Activated T-cell treated with anti-CD3 and anti-CD28 coated beads, Interleukin-2, amount 50 U/mL, for 72 hours (primary cell): ENCODE results near the gene EPHB1. TPM values are rescaled to one million over a fixed set of nuclear protein-coding genes. Genes with fewer than 3 reads are reported as not detected.

Experiments used
- ATAC-seq, 2 donors: fragments of 150-1000 bp; cut with Tn5 transposase; replicated peaks in 1 of 2; 2 replicates each; pipeline ENCODE4 v1.10.0; 2021; ENCODE audit warnings: moderate library complexity in 2 of 2, mild to moderate bottlenecking in 1 of 2
- DNase-seq, 2 donors: peaks; one replicate each; pipeline ENCODE4 v3.0.0; 2021 to 2022; ENCODE audit warnings: mixed read lengths in 1 of 2
- H3K27ac Mint-ChIP-seq: one replicate; pipeline ENCODE4 v1.8.0; 2022; ENCODE audit warnings: mild to moderate bottlenecking, moderate library complexity, mixed read lengths
- H3K27me3 Mint-ChIP-seq: one replicate; pipeline ENCODE4 v1.8.0; 2022; ENCODE audit warnings: low read depth, mixed read lengths
- H3K36me3 Mint-ChIP-seq, 2 donors: one replicate each; pipeline ENCODE4 v1.8.0; 2022; ENCODE audit warnings: mixed read lengths in 2 of 2, mild to moderate bottlenecking in 1 of 2; ENCODE audit not compliant: insufficient read depth in 2 of 2
- H3K4me1 Mint-ChIP-seq: one replicate; pipeline ENCODE4 v1.8.0; 2022; ENCODE audit warnings: low read depth, mixed read lengths
- H3K4me3 Mint-ChIP-seq, 2 donors: one replicate each; pipeline ENCODE4 v1.8.0; 2022; ENCODE audit warnings: mild to moderate bottlenecking in 2 of 2, mixed read lengths in 2 of 2, moderate library complexity in 2 of 2
- H3K9me3 Mint-ChIP-seq, 2 donors: one replicate each; pipeline ENCODE4 v1.8.0; 2022; ENCODE audit warnings: mixed read lengths in 2 of 2
- total RNA-seq, 2 donors: library from RNA; stranded (reverse); gene quantifications; one replicate each; pipeline ENCODE4 v1.2.3, GENCODE V29; 2022

EPHB1 gene
- total RNA-seq, 2 donors from 2014 or later, result 0.43 to 1.3 TPM

DNA sequence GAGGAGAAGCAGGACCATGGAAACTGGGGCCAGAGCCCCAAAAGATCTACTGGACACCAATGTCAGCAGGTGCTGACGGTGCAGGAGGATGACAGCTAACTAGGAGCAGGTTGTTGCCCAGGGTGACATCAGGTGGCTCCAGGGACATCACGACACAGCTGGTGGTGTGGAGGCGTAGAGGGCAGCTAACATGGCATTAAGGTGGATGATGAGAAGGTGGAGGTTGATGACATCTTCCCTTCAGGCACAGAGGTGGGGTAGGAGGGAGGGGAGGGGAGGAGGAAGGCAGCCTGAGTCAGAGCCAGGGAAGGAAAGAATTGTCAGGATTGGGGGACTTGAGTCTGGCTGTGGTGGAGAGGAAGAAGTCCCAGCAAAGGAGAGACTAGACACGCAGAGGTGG is 1.5 kb upstream of the EPHB1 start:
- no peaks in the 10 kb centered on the region for H3K36me3 Mint-ChIP-seq
- peaks cover 16% of the 10 kb centered on the region for H3K4me1 Mint-ChIP-seq
- peaks cover 74% of the 10 kb centered on the region for H3K27me3 Mint-ChIP-seq
- H3K4me3 Mint-ChIP-seq, result no peak overlapping the region
- H3K9me3 Mint-ChIP-seq, result no peaks in the 10 kb centered on the region
- ATAC-seq, result no peak
- DNase-seq, result no peak
- H3K27ac Mint-ChIP-seq, result no peak overlapping the region

GRCh38 chr3:134794323-134794722 is 737 bp upstream of the EPHB1 start:
- Mint-ChIP-seq H3K4me3 (peak overlapping the region; percentile 83 to 95), H3K36me3 (no peaks in the 10 kb centered on the region), H3K9me3 (no peaks in the 10 kb centered on the region), H3K27me3 (peaks cover 79% of the 10 kb centered on the region), H3K4me1 (peaks cover 16% of the 10 kb centered on the region), H3K27ac (no peak overlapping the region)
- no peak for ATAC-seq
- DNase-seq, result no peak

DNA sequence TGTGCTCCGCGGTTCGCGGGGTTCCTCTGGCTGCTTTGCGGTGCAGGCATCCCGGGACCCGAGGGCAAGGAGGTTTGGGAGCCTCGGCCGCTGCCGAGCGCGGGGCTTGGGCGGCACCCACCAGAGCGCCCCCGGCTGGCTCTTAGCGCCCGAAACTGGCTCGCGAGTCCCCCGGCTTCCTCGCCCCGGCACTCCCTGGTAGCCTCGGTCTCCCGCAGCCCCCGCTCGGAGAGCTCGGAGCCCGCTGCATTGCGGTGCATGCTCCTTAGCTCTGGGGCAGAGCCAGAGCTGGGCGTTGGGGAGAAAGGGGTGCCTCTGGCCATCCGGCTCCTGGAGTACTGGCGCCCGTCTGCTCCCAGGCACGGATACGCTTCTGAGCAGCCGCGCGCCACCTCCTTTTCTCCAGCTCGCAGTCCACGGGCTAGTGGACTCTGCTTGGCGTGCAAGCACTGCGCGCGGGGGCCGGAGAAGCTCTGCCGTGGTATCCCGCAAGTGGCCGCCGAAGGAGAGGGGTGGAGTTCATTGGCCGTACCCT is 753 bp downstream of the EPHB1 start:
- no peak overlapping the region for H3K27ac Mint-ChIP-seq

DNA sequence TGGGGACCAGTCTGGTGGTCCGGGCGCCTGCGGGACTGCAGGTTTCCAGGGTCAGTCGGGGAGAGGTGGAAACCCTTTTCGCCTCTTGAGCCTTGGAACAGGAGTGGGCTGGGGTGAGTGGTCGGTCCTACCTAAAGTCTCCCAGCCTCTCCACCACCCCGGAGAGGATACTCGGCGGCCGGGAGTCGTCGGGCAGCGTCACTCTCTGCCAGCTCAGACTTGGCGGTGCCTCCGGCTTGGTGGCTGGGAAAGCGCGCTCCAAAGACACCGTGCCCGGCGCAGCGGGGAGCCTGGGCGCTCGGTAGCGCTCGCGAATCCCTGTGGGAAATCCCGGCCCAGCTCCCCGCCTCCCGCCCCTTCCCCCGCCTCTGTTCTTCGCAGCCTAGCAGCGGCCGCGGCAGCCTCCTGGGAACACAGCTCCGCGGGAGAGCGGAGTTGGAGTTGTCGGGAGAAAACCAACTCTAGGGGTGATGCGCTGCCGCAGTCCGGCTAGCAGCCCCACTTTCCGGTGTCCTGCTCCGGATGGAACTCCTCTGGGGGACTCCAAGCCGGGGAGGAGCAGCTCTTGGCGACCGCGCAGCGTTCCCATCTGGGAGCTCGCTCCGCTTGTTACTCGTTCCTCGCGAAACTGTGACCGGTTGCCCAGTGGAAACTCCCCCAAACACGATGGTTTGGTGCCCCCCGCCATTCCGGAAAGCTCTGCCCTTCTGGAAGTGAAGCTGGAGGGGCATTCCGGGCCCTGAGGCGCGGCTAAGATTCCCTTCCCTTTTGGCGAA is 1.4 kb downstream of the EPHB1 start:
- DNase-seq (peak in 1 of 2 donors; percentile 13), ATAC-seq (no peak)
- H3K9me3 Mint-ChIP-seq, result no peaks in the 10 kb centered on the region
- H3K36me3 Mint-ChIP-seq, result no peaks in the 10 kb centered on the region
- peaks cover 17% of the 10 kb centered on the region for H3K4me1 Mint-ChIP-seq
- no peak overlapping the region for H3K27ac Mint-ChIP-seq
- H3K4me3 Mint-ChIP-seq, result peak overlapping the region; percentile 83 to 95
- H3K27me3 Mint-ChIP-seq, result peaks cover 65% of the 10 kb centered on the region

More for the DNA sequence above, 753 bp downstream of the EPHB1 start:
- no peaks in the 10 kb centered on the region for H3K36me3 Mint-ChIP-seq
- H3K27me3 Mint-ChIP-seq, result peaks cover 72% of the 10 kb centered on the region
- ATAC-seq (peak; percentile 8 to 9), DNase-seq (peak in 1 of 2 donors; percentile 15)
- H3K4me3 Mint-ChIP-seq, result peak overlapping the region; percentile 83 to 95
- H3K4me1 Mint-ChIP-seq, result peaks cover 16% of the 10 kb centered on the region
- no peaks in the 10 kb centered on the region for H3K9me3 Mint-ChIP-seq

- DNase-seq, result no peak
- H3K27me3 Mint-ChIP-seq, result peaks cover 61% of the 10 kb centered on the region
- ATAC-seq, result no peak
- H3K4me3 Mint-ChIP-seq, result peak overlapping the region; percentile 60 to 61
- H3K27ac Mint-ChIP-seq, result no peak overlapping the region
- no peaks in the 10 kb centered on the region for H3K9me3 Mint-ChIP-seq
- H3K36me3 Mint-ChIP-seq, result no peaks in the 10 kb centered on the region
- peaks cover 24% of the 10 kb centered on the region for H3K4me1 Mint-ChIP-seq
These were observed 2.1 kb downstream of the EPHB1 start for GRCh38 chr3:134797057-134797740.

- ATAC-seq (no peak), DNase-seq (no peak)
- Mint-ChIP-seq H3K9me3 (no peaks in the 10 kb centered on the region), H3K27ac (no peak overlapping the region), H3K4me3 (peak overlapping the region; percentile 38 to 61), H3K36me3 (no peaks in the 10 kb centered on the region), H3K4me1 (peaks cover 31% of the 10 kb centered on the region), H3K27me3 (peaks cover 58% of the 10 kb centered on the region)
These were observed 2.8 kb downstream of the EPHB1 start for GRCh38 chr3:134797741-134798451.

DNA sequence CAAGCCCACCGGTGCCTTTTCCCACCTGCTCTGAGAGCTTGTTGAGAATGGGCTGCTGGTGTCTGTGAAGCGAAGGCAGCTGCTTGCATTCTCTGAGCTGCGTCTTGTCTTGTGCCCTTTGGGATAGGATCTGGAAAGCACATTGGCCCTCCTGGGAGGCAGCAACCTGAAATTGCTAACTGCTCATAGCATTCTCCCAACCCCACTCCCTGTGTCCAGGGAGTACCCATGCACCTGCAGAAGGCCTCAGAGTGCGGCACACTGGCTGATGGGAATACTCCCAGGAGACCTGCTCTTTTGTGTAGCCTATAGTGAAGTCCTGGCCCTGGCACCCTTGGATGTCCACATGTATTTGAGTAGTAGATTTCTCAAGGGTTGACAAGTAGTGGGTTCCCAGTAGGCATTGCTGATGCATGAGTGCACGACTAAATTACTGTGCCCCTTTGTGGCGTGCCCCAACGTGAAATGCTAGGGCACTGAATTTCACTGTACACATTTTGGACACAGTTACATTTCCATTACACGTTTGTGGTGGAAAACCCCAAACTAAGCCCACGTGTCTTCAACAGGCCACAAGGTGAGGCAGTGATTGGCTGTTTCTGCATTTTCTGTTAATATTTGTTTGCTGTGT is 3.7 kb downstream of the EPHB1 start:
- H3K36me3 Mint-ChIP-seq, result no peaks in the 10 kb centered on the region
- DNase-seq (no peak), ATAC-seq (no peak)
- H3K9me3 Mint-ChIP-seq, result no peaks in the 10 kb centered on the region
- no peak overlapping the region for H3K27ac Mint-ChIP-seq
- peaks cover 40% of the 10 kb centered on the region for H3K4me1 Mint-ChIP-seq
- no peak overlapping the region for H3K4me3 Mint-ChIP-seq
- H3K27me3 Mint-ChIP-seq, result peaks cover 49% of the 10 kb centered on the region

GRCh38 chr3:134799393-134799792 is 4.3 kb downstream of the EPHB1 start:
- no peak overlapping the region for H3K4me3 Mint-ChIP-seq
- H3K36me3 Mint-ChIP-seq, result no peaks in the 10 kb centered on the region
- no peak for DNase-seq
- peaks cover 44% of the 10 kb centered on the region for H3K27me3 Mint-ChIP-seq
- ATAC-seq, result no peak
- peaks cover 43% of the 10 kb centered on the region for H3K4me1 Mint-ChIP-seq
- no peak overlapping the region for H3K27ac Mint-ChIP-seq
- H3K9me3 Mint-ChIP-seq, result peaks cover 0 to 1% of the 10 kb centered on the region in 2 donors

DNA sequence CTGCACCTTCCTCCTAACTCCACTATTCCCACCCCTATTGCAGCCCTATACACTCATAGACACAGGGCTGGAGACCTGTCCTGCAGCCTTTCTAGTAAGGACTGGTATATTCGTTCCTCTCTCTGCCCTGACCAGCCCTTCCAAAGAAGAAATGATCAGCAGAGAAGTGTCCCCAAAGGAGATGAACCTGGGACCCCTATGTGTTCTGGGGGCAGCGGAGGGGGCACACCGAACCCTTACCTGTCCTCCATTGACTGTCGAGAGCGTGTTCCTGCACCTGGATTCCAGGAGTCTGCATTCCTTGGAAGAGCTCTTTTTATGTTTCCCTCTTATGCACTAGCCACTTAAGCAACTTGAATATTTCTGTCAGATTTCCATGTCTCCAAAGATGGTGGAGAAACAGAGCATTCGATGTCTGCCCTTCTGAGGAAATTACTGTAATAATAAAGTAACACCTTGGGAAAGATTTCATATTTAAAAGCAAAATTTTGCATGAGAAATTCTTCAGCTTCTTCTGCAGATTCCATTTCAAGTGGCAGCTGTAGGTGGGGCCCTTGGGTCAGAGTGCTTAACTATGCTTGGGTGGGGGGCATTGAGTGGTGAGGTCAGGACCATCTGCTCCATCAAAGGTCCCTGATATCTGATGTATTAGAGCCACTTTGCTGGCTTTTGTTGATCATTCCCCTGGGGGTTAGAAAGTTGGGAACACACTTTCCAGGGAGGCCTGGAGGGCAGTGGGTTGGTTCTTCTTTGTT is 6.3 kb downstream of the EPHB1 start:
- peaks cover 37% of the 10 kb centered on the region for H3K27me3 Mint-ChIP-seq
- H3K4me1 Mint-ChIP-seq, result peaks cover 41% of the 10 kb centered on the region
- DNase-seq, result no peak
- H3K27ac Mint-ChIP-seq, result no peak overlapping the region
- H3K4me3 Mint-ChIP-seq, result peak overlapping the region in 1 of 2 donors; percentile 39
- H3K9me3 Mint-ChIP-seq, result peaks cover 0 to 4% of the 10 kb centered on the region in 2 donors
- no peak for ATAC-seq
- peaks cover 2 to 4% of the 10 kb centered on the region in 2 donors for H3K36me3 Mint-ChIP-seq

GRCh38 chr3:134802428-134803050 is 7.5 kb downstream of the EPHB1 start:
- peaks cover 0 to 4% of the 10 kb centered on the region in 2 donors for H3K9me3 Mint-ChIP-seq
- H3K36me3 Mint-ChIP-seq, result peaks cover 2 to 4% of the 10 kb centered on the region in 2 donors
- H3K4me3 Mint-ChIP-seq, result peak overlapping the region; percentile 47 to 55
- ATAC-seq (peak; percentile 66 to 72), DNase-seq (no peak)
- H3K4me1 Mint-ChIP-seq, result peaks cover 40% of the 10 kb centered on the region
- H3K27me3 Mint-ChIP-seq, result peaks cover 40% of the 10 kb centered on the region
- H3K27ac Mint-ChIP-seq, result peak overlapping the region; percentile 69

DNA sequence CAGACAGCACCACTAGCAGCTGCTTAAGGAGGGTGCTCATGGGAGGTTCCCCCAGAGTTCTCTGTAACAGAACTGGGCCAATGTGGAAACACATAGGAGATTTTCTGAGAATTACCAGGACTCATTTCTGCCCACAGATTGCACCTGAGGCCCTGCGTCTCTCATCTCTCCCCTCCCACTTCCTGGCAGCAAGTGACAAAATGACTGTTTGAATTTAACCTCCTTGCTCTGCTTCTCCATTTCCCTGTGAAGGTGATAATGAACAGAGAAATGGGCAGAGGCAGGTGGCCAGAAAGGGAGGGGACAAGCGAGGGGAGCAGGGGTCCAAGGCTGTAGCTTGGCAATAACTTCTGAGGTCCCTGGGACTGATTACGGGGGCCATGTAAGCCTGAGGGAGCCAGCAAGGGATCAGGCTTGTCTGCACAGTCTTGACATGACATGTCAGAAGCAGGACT is 8.0 kb downstream of the EPHB1 start:
- Mint-ChIP-seq H3K4me1 (peaks cover 38% of the 10 kb centered on the region), H3K4me3 (peak overlapping the region; percentile 47 to 55), H3K36me3 (peaks cover 2 to 4% of the 10 kb centered on the region in 2 donors), H3K9me3 (peaks cover 0 to 4% of the 10 kb centered on the region in 2 donors), H3K27me3 (peaks cover 39% of the 10 kb centered on the region), H3K27ac (peak overlapping the region; percentile 69)
- DNase-seq (peak; percentile 52 to 58), ATAC-seq (peak; percentile 89 to 90)
